Amygdala (tissue), 56 donors: ENCODE data around the gene POP4.
"Not testable (repeated sequence)": the region's sequence is repeated elsewhere in the genome, so short reads cannot be mapped to it uniquely, and the experiment has no call there.

Experiments used
- DNase-seq, 56 donors: peaks; one replicate each; lab custom pipeline; 2025; lab: John Stamatoyannopoulos, UW

POP4 gene

GRCh38 chr19:29605653-29606419 lies at the start of gene POP4:
POP4 (plus strand) TSS chr19:29606283; CDS start chr19:29606319, 36 bp downstream.
- peak; percentile 70 to 98 (median 93) for DNase-seq

GRCh38 chr19:29559110-29559509 lies 47.0 kb upstream of the POP4 start:
- not testable (repeated sequence) for DNase-seq

- no peak for DNase-seq
Measured at GRCh38 chr19:29559743-29560142, 46.3 kb upstream of the POP4 start.

GRCh38 chr19:29560313-29561075 lies 45.6 kb upstream of the POP4 start:
- DNase-seq = no peak

GRCh38 chr19:29561601-29562000 lies 44.5 kb upstream of the POP4 start:
- no peak for DNase-seq

- DNase-seq = no peak
Measured at GRCh38 chr19:29562299-29563297, 43.5 kb upstream of the POP4 start.

GRCh38 chr19:29563486-29564101 lies 42.5 kb upstream of the POP4 start:
- DNase-seq = no peak

- no peak for DNase-seq
Measured at GRCh38 chr19:29564574-29565005, 41.5 kb upstream of the POP4 start.

- DNase-seq = no peak
Measured at GRCh38 chr19:29565171-29565570, 40.9 kb upstream of the POP4 start.

- no peak for DNase-seq
Measured at GRCh38 chr19:29566496-29567054, 39.5 kb upstream of the POP4 start.

- DNase-seq = no peak
Measured at GRCh38 chr19:29567366-29567915, 38.6 kb upstream of the POP4 start.

GRCh38 chr19:29568036-29569025 lies 37.8 kb upstream of the POP4 start:
- DNase-seq = peak in 1 of 56 donors; percentile 14

- DNase-seq = no peak
Measured at GRCh38 chr19:29569038-29569911, 36.8 kb upstream of the POP4 start.

- DNase-seq = no peak
Measured at GRCh38 chr19:29571181-29571580, 34.9 kb upstream of the POP4 start.

GRCh38 chr19:29573486-29573885 lies 32.6 kb upstream of the POP4 start:
- no peak for DNase-seq

- DNase-seq = no peak
Measured at GRCh38 chr19:29574510-29574909, 31.6 kb upstream of the POP4 start.

- peak in 15 of 56 donors; percentile 4 to 68 (median 26) for DNase-seq
Measured at GRCh38 chr19:29576046-29576606, 30.0 kb upstream of the POP4 start.
